Mucosa of descending colon (tissue), 3 donors: ENCODE measurements around the gene EDA. TPM values are rescaled to one million over a fixed set of nuclear protein-coding genes. Genes with fewer than 3 reads are reported as not detected.
A peak's percentile ranks its signal among the peaks of the same experiment; 100 is the strongest.

Experiments
- ATAC-seq: fragments of 200-7000 bp; cut with Tn5 transposase; one replicate; pipeline ENCODE4 v1.9.1; 2020; ENCODE audit warnings: mild to moderate bottlenecking, moderate library complexity
- DNase-seq, 3 donors: peaks; one replicate each; pipeline ENCODE4 v3.0.0-alpha.2; 2020
- H3K36me3 ChIP-seq: fragments of 200-600 bp; one replicate; pipeline ENCODE4 v1.8.0; 2021; ENCODE audit warnings: low read depth, mild to moderate bottlenecking
- H3K4me1 ChIP-seq: fragments of 200-600 bp; one replicate; pipeline ENCODE4 v1.8.0; 2021; ENCODE audit warnings: low read depth, mild to moderate bottlenecking
- H3K4me3 ChIP-seq: fragments of 200-600 bp; one replicate; pipeline ENCODE4 v1.8.0; 2021; ENCODE audit warnings: mild to moderate bottlenecking
- H3K9me3 ChIP-seq: fragments of 200-600 bp; one replicate; pipeline ENCODE4 v1.8.0; 2021; ENCODE audit warnings: mild to moderate bottlenecking
- intact Hi-C, 2 donors: fragments of 100-400 bp; cut with DNase I in 1 of 2; cut with micrococcal nuclease in 1 of 2; formaldehyde crosslinking; loops; one replicate each; pipeline versions ENCODE4 v1.11.0 to v1.11.1; 2022; cut with DNase I, micrococcal nuclease
- total RNA-seq, 3 donors: library from RNA; stranded (reverse); fragmentation: NEBNext Ultra II Directional in 2 of 3; extraction: Animal tissue kit (Norgen Biotek cat#: 25700) in 2 of 3; gene quantifications; one replicate each; pipeline versions ENCODE4 v1.2.1 to v1.2.4, GENCODE V29; 2021 to 2023
- TF ChIP-seq, protein P1 (sequence below): fragments of 200-600 bp; IDR thresholded peaks from one replicate; pipeline ENCODE4 v1.8.0; 2022; ENCODE audit warnings: antibody characterized with exemption, mild to moderate bottlenecking
- donor health status: DM: no; HTN: no; CAD: no; lungs with moderate emphysema.
- donor health status: DM: no; HTN: no; CAD: no.
- donor health status: DM: no; HTN: yes; CAD: no.

EDA gene
- total RNA-seq, 3 donors from 2014 or later, result 2.6 to 7.2 (median 4.9) TPM

DNA sequence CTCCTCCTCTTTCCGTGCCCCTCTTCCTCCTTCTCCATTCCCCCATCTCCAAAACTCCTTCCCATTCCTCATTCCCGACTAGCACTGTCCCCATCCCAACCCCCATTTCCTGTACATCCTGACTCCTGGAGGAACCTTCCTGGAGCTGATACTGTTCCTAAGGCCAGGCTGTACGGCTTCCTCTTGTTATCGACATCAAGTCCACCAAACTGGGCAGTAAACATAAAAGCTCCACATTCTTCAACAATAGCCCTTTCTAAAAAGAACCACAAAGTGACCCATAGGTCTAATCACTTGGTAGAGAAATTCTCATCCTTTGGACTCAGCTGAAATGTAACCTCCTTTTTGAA, 410.9 kb downstream of the EDA start:
- ATAC-seq (no peak), DNase-seq (no peak)
- no peaks in the 10 kb centered on the region for H3K9me3 ChIP-seq
- TF ChIP-seq, protein P1, sequence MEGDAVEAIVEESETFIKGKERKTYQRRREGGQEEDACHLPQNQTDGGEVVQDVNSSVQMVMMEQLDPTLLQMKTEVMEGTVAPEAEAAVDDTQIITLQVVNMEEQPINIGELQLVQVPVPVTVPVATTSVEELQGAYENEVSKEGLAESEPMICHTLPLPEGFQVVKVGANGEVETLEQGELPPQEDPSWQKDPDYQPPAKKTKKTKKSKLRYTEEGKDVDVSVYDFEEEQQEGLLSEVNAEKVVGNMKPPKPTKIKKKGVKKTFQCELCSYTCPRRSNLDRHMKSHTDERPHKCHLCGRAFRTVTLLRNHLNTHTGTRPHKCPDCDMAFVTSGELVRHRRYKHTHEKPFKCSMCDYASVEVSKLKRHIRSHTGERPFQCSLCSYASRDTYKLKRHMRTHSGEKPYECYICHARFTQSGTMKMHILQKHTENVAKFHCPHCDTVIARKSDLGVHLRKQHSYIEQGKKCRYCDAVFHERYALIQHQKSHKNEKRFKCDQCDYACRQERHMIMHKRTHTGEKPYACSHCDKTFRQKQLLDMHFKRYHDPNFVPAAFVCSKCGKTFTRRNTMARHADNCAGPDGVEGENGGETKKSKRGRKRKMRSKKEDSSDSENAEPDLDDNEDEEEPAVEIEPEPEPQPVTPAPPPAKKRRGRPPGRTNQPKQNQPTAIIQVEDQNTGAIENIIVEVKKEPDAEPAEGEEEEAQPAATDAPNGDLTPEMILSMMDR, result no peak
- intact Hi-C loops, result no loop called here
- no peak overlapping the region for H3K4me3 ChIP-seq
- no peaks in the 10 kb centered on the region for H3K36me3 ChIP-seq
- no peaks in the 10 kb centered on the region for H3K4me1 ChIP-seq

DNA sequence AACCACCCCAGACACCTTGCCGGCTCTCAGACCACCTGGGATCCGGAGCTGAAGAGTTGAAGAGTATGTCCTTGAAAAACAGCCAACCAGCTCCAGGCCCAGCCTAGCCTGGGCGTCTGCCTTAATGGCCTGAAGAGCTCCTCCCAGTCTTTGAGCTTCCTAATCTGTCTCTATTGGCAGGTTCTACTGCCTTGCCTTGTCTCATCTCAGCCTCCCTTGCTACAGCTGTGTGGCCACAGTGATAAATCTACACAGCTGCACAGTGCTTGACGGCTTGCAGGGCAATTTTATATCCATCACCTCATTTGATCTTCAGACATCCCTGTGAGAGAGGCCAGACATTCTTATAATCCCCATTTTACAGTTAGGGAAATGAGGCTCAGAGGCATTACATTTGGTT, 413.9 kb downstream of the EDA start:
- Histone ChIP-seq H3K4me1 (no peaks in the 10 kb centered on the region), H3K9me3 (no peaks in the 10 kb centered on the region), H3K4me3 (no peak overlapping the region), H3K36me3 (no peaks in the 10 kb centered on the region)
- TF ChIP-seq, protein P1, result no peak
- intact Hi-C loops, result loop anchor here (5.0 to 10.0 kb wide), 2 partner anchors 495 to 498 kb away; no protein-coding TSS in a partner anchor
- ATAC-seq, result no peak
- DNase-seq, result no peak

DNA sequence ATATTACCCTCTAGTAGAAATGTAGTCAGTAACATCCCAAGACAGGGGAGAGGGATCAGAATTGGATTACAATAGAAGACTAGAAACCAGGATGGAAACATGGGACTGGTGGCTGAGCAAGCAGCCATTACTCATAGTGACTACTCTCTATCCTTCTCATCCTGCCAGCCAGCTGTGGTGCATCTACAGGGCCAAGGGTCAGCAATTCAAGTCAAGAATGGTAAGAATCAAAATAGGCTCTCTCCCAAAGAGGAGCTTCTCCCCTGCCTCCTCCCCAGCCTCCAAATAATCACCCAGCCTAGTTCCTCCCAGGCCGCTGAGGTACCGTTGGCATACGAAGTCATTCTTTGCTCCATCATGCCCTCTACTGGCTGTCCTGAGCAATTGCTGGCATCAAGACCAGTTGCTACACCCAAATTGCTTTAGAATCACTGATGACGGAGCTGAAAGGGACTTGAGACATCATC, 414.4 kb downstream of the EDA start:
- ATAC-seq (peak; percentile 82), DNase-seq (peak in 1 of 3 donors; percentile 10)
- no peaks in the 10 kb centered on the region for H3K9me3 ChIP-seq
- H3K36me3 ChIP-seq, result no peaks in the 10 kb centered on the region
- intact Hi-C loops, result loop anchor here (5.0 to 10.0 kb wide), 2 partner anchors 496 to 498 kb away; no protein-coding TSS in a partner anchor
- TF ChIP-seq, protein P1, result no peak
- H3K4me1 ChIP-seq, result no peaks in the 10 kb centered on the region
- H3K4me3 ChIP-seq, result no peak overlapping the region

DNA sequence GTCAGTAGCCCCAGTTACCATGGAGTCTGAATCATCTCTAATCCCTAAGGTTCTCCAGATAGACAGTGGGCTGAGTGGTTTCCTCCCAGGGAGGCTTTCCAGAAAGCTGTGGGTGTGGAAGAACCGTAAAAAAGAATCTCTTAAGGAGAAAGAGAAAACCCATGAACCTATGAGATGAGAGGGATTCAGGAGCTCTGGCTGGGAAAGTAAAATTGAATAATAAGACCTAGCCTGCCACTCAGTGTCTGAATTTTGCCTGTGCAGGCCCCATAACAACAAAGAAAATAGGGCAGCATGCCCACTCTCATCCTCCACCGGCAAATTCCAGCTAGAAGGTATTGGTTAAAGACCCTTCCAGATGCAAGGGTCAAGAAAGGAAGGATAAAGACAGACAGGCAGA, 416.9 kb downstream of the EDA start:
- DNase-seq (no peak), ATAC-seq (no peak)
- intact Hi-C loops, result loop anchor here (5.0 to 10.0 kb wide), 2 partner anchors 498 to 500 kb away; no protein-coding TSS in a partner anchor
- no peaks in the 10 kb centered on the region for H3K36me3 ChIP-seq
- TF ChIP-seq, protein P1, result no peak
- no peaks in the 10 kb centered on the region for H3K4me1 ChIP-seq
- H3K4me3 ChIP-seq, result no peak overlapping the region
- H3K9me3 ChIP-seq, result no peaks in the 10 kb centered on the region

DNA sequence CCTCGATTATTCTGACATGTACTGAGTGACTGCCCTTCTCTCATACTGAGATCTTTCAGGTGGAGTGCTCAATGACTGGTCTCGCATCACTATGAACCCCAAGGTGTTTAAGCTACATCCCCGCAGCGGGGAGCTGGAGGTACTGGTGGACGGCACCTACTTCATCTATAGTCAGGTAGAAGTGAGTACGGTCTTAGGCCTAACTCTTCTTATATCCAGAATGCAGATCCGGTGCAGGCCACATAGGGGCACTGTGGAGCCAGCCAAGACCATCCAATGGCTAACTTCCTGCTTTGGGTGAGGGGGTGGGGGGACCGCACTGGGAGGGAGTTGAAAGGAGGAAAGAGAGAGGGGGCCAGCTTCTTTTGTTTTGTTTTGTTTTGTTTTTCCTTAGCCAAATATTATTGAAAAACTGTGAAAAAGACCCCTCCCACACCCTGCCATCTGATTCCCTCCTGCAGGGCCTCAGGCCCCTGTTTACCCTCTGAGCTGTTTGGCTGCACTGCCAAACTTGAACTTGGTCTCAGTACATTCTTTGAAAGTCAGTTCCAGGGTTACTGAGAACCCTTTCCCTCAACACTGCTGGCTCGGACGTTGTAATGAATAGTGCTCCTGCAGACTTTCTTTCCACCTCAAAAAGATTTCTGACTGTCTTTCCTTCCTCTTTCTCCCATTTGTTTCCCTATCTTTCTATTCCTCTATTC, 417.6 kb downstream of the EDA start:
- TF ChIP-seq, protein P1, result no peak
- Histone ChIP-seq H3K9me3 (no peaks in the 10 kb centered on the region), H3K4me3 (no peak overlapping the region), H3K36me3 (no peaks in the 10 kb centered on the region), H3K4me1 (no peaks in the 10 kb centered on the region)
- DNase-seq (peak in 2 of 3 donors; percentile 16 to 24), ATAC-seq (peak; percentile 46)
- intact Hi-C loops, result loop anchor here (5.0 to 10.0 kb wide), 2 partner anchors 499 to 501 kb away; no protein-coding TSS in a partner anchor
